IMR-90 (cell line): Measurements from ENCODE around the gene ZNF398. TPM values are rescaled to one million over a fixed set of nuclear protein-coding genes. Genes with fewer than 3 reads are reported as not detected.

Experiments used
- ATAC-seq: fragments of 200-7000 bp; cut with Tn5 transposase; 2 replicates; pipeline ENCODE4 v1.9.1; 2020; ENCODE audit warnings: low read depth, mild to moderate bottlenecking, moderate library complexity
- BruUV-seq: library from RNA; stranded (reverse); fragments of 400-500 nt; replicated peaks from 2 replicates; lab custom pipeline; 2021; lab: Mats Ljungman, UMichigan
- CTCF ChIA-PET: fragments of 300-600 bp; formaldehyde crosslinking; extraction: SDS; loops from one replicate; lab custom pipeline; 2021; ENCODE audit warnings: antibody characterized with exemption; lab: Yijun Ruan, JAX
- POLR2A ChIA-PET: fragments of 300-600 bp; sonication (Branson Sonifier 250); formaldehyde crosslinking; loops from one replicate; lab custom pipeline; 2022; ENCODE audit warnings: antibody characterized with exemption; ENCODE audit not compliant: unreplicated experiment; lab: Charles Lee
- DNase-seq: peaks from one replicate; pipeline ENCODE4 v3.0.0; 2013
- H2AFZ ChIP-seq: replicated peaks from 2 replicates; pipeline ENCODE3; 2013; ENCODE audit warnings: low read length, mild to moderate bottlenecking; ENCODE audit not compliant: poor library complexity
- H2AK5ac ChIP-seq: 2 replicates; pipeline ENCODE4 v1.6.1; 2013; ENCODE audit warnings: low read depth, low read length, inconsistent platforms
- H2AK9ac ChIP-seq: replicated peaks from 2 replicates; pipeline ENCODE3; 2013; ENCODE audit warnings: mild to moderate bottlenecking, low read depth, low read length, moderate library complexity; ENCODE audit not compliant: poor library complexity
- H2BK120ac ChIP-seq: 2 replicates; pipeline ENCODE4 v1.6.1; 2013; ENCODE audit warnings: low read depth, low read length, inconsistent platforms
- H2BK15ac ChIP-seq: 3 replicates; pipeline ENCODE4 v1.6.1; 2013; ENCODE audit warnings: low read depth, low read length, inconsistent platforms
- H2BK20ac ChIP-seq: 2 replicates; pipeline ENCODE4 v1.6.1; 2013; ENCODE audit warnings: low read depth, mild to moderate bottlenecking, inconsistent platforms, low read length, moderate library complexity
- H2BK5ac ChIP-seq: 2 replicates; pipeline ENCODE4 v1.6.1; 2013; ENCODE audit warnings: mild to moderate bottlenecking, low read depth, low read length, inconsistent platforms; ENCODE audit not compliant: poor library complexity, severe bottlenecking
- H3K14ac ChIP-seq: replicated peaks from 2 replicates; pipeline ENCODE4 v1.6.1; 2013; ENCODE audit warnings: low read depth, low read length, inconsistent platforms
- H3K18ac ChIP-seq: 2 replicates; pipeline ENCODE4 v1.6.1; 2013; ENCODE audit warnings: low read depth, low read length, control low read depth
- H3K23ac ChIP-seq: 2 replicates; pipeline ENCODE4 v1.6.1; 2013; ENCODE audit warnings: low read depth, low read length, inconsistent platforms
- H3K27ac ChIP-seq: 2 replicates; pipeline ENCODE4 v1.5.1; 2013; ENCODE audit warnings: mild to moderate bottlenecking, control low read depth, low read length; ENCODE audit not compliant: insufficient read depth
- H3K27me3 ChIP-seq: 2 replicates; pipeline ENCODE4 v1.6.1; 2013; ENCODE audit warnings: low read length; ENCODE audit not compliant: control insufficient read depth, insufficient read depth
- H3K36me3 ChIP-seq: 2 replicates; pipeline ENCODE4 v1.6.1; 2013; ENCODE audit warnings: low read length, mixed read lengths; ENCODE audit not compliant: control insufficient read depth, insufficient read depth
- H3K4ac ChIP-seq: 2 replicates; pipeline ENCODE4 v1.6.1; 2013; ENCODE audit warnings: low read depth, low read length, inconsistent platforms
- H3K4me1 ChIP-seq: 2 replicates; pipeline ENCODE4 v1.6.1; 2013; ENCODE audit warnings: low read length, mixed read lengths; ENCODE audit not compliant: control insufficient read depth, insufficient read depth
- H3K4me2 ChIP-seq: 2 replicates; pipeline ENCODE4 v1.6.1; 2013; ENCODE audit warnings: low read depth, mild to moderate bottlenecking, control low read depth, low read length, moderate library complexity
- H3K4me3 ChIP-seq: 2 replicates; pipeline ENCODE4 v1.5.1; 2013; ENCODE audit warnings: low read depth, mild to moderate bottlenecking, control low read depth, low read length, moderate library complexity; ENCODE audit not compliant: insufficient read depth
- H3K56ac ChIP-seq: 2 replicates; pipeline ENCODE4 v1.6.1; 2013; ENCODE audit warnings: low read length, inconsistent platforms; ENCODE audit not compliant: insufficient read depth; ENCODE audit errors: extremely low read depth
- H3K79me1 ChIP-seq, 2 experiments: 2 replicates each; pipeline ENCODE4 v1.6.1; 2013; ENCODE audit warnings: low read length in 2 of 2, inconsistent platforms in 1 of 2, low read depth in 1 of 2
- H3K9ac ChIP-seq: 2 replicates; pipeline ENCODE4 v1.6.1; 2013; ENCODE audit warnings: low read depth, low read length, control low read depth
- H3K9me1 ChIP-seq: 2 replicates; pipeline ENCODE4 v1.6.1; 2013; ENCODE audit warnings: low read length, inconsistent platforms; ENCODE audit not compliant: insufficient read depth
- H3K9me3 ChIP-seq: 2 replicates; pipeline ENCODE4 v1.6.1; 2013; ENCODE audit warnings: low read length; ENCODE audit not compliant: control insufficient read depth, insufficient read depth
- H4K20me1 ChIP-seq: 2 replicates; pipeline ENCODE4 v1.6.1; 2013; ENCODE audit warnings: low read length, inconsistent platforms; ENCODE audit not compliant: insufficient read depth
- H4K5ac ChIP-seq: 2 replicates; pipeline ENCODE4 v1.6.1; 2013; ENCODE audit warnings: mild to moderate bottlenecking, low read depth, low read length, control low read depth
- H4K8ac ChIP-seq, 2 experiments: 2 replicates each; pipeline ENCODE4 v1.6.1; 2013; ENCODE audit warnings: low read depth in 2 of 2, low read length in 2 of 2, control low read depth in 1 of 2, inconsistent platforms in 1 of 2
- H4K91ac ChIP-seq: 2 replicates; pipeline ENCODE4 v1.6.1; 2013; ENCODE audit warnings: low read depth, low read length, inconsistent platforms; ENCODE audit not compliant: insufficient read depth
- FOS ChIP-seq: fragments of 150-350 bp; IDR thresholded peaks from 2 replicates; pipeline ENCODE4 v1.6.1; 2016; ENCODE audit warnings: low read depth, low read length
- POLR2A ChIP-seq: IDR thresholded peaks from 2 replicates; pipeline ENCODE4 v1.6.1; 2012; ENCODE audit warnings: mild to moderate bottlenecking, low read depth, low read length
- SMC3 ChIP-seq: fragments of 150-350 bp; IDR thresholded peaks from 2 replicates; pipeline ENCODE4 v1.6.1; 2016; ENCODE audit warnings: low read depth, mild to moderate bottlenecking, antibody characterized with exemption, low read length, moderate library complexity
- WGBS, 2 experiments: methylation state at CpG; one replicate each; pipeline versions ENCODE4 v1.1.5 to v1.1.7; 2013; ENCODE audit warnings: missing lambda C conversion rate in 2 of 2; ENCODE audit not compliant: insufficient read length in 1 of 2; ENCODE audit errors: extremely low coverage in 2 of 2; 5-methylcytosine and 5-hydroxymethylcytosine counted together
- dilution Hi-C: fragments of 300-500 bp; cut with HindIII; formaldehyde crosslinking; loops from one replicate; pipeline ENCODE4 v1.14.3; 2018; ENCODE audit warnings: low sequenced_read_pairs; ENCODE audit not compliant: unreplicated experiment
- in situ Hi-C: fragments of 300-500 bp; cut with MboI; formaldehyde crosslinking; loops from 3 replicates; pipeline ENCODE4 v1.14.3; 2019; ENCODE audit warnings: low sequenced_read_pairs, inconsistent platforms, mixed read lengths
- intact Hi-C: fragments of 100-400 bp; cut with micrococcal nuclease; formaldehyde crosslinking; loops from 2 replicates; pipeline ENCODE4 v1.10.0; 2022
- polyA plus RNA-seq, 3 experiments: library from polyadenylated mRNA; depleted of rRNA; stranded (reverse); fragments of >200 nt; gene quantifications; 2 replicates each; pipeline ENCODE4 v1.2.3, GENCODE V29; 2012; ENCODE audit warnings: low replicate concordance in 1 of 3
- total RNA-seq: library from RNA; depleted of rRNA; stranded (reverse); fragments of >200 nt; gene quantifications from 2 replicates; pipeline ENCODE4 v1.2.3, GENCODE V29; 2012

ZNF398 gene
- total and polyA plus RNA-seq, 2 of the 4 experiments (the other 2 are of a cell fraction): 5.7 to 7.9 TPM

DNA sequence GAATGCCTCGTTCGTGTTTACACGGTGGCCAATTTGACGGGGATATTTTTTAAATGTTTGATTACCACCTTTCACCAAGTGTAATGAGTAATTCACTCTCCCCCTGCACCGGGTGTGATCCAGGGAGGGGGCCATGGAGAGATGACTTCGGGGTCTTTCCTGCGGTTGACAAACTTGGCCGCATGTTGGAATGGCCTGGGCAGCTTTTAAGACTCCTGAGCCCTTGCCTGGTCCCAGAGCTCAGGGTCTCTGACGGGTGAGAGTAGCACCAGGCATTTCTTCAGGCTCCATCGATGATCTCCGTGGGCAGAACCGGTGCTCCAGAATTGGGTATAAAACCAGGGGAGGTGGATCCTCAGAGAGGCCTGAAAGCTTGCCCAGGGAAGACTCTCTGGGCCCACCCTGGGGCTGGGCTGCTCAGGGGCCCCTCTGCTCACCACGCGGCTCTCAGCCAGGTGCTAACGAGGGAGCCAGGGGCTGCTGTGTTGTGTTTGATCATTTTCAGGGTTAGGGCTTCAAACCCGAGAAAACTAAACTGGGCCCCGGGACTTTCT is 49.0 kb downstream of the ZNF398 start (continued):
- no peak for TF ChIP-seq FOS

- H3K27me3 ChIP-seq: no peaks in the 10 kb centered on the region
- H3K18ac ChIP-seq: no peak overlapping the region
- peaks cover 12 to 45% of the 10 kb centered on the region in 2 experiments for H3K79me1 ChIP-seq
- no peaks in the 10 kb centered on the region for H3K9me3 ChIP-seq
- dilution Hi-C loops (no loop called here), intact Hi-C loops (loop anchor here (5.0 kb wide), 1 partner anchor 36 kb away; no protein-coding TSS in a partner anchor), in situ Hi-C loops (no loop called here)
- POLR2A ChIA-PET: no interaction called here
- ATAC-seq (peak; percentile 15; the same call in 1 of the 2 replicates), DNase-seq (no peak)
- CTCF ChIA-PET: no interaction called here
- H3K4me2 ChIP-seq: peak overlapping the region; percentile 92
- H2BK120ac ChIP-seq: no peak overlapping the region
- H2AK5ac ChIP-seq: peak overlapping the region; percentile 20
- peak overlapping the region; percentile 64 for H3K14ac ChIP-seq
- H3K56ac ChIP-seq: peak overlapping the region; percentile 77; the same call in 1 of the 2 replicates
- peak overlapping the region; percentile 71 for H2BK5ac ChIP-seq
- TF ChIP-seq POLR2A (peak; percentile 27; the same call in 1 of the 2 replicates), SMC3 (no peak)
- H4K8ac ChIP-seq: no peak overlapping the region; a peak in 2 of 4 replicates
- no peak overlapping the region for H4K91ac ChIP-seq
- no TSS peak for BruUV-seq
- peak overlapping the region; percentile 87; the same call in 1 of the 2 replicates for H3K23ac ChIP-seq
- H4K20me1 ChIP-seq: peaks cover 17% of the 10 kb centered on the region
- no peak overlapping the region for H4K5ac ChIP-seq
- H3K27ac ChIP-seq: peak overlapping the region; percentile 63
- peak overlapping the region; percentile 75 for H3K4me3 ChIP-seq
- no peak overlapping the region for H2BK15ac ChIP-seq
- H3K4ac ChIP-seq: peak overlapping the region; percentile 77; the same call in 1 of the 2 replicates
- H2AFZ ChIP-seq: peak overlapping the region; percentile 61
- H3K4me1 ChIP-seq: peaks cover 6% of the 10 kb centered on the region
- 0 out of 2 replicates have a peak, but pooled peaks cover 6% of the 10 kb centered on the region for H3K9me1 ChIP-seq
- no peak overlapping the region for H2BK20ac ChIP-seq
- peak overlapping the region; percentile 87 for H2AK9ac ChIP-seq
- peak overlapping the region; percentile 89 for H3K9ac ChIP-seq
- WGBS, 2 experiments: no CpG with 5 or more reads among the region's 7 CpGs
- peaks cover 27% of the 10 kb centered on the region for H3K36me3 ChIP-seq
Measured at GRCh38 chr7:149196705-149197171, 49.5 kb downstream of the ZNF398 start.
